Psoas muscle (tissue), 8 donors: ENCODE measurements around the gene GRM5. TPM values are rescaled to one million over a fixed set of nuclear protein-coding genes. Genes with fewer than 3 reads are reported as not detected.

Experiments used
- ATAC-seq, 4 donors: fragments of 200-7000 bp; cut with Tn5 transposase; one replicate each; pipeline ENCODE4 v1.9.1; 2020; ENCODE audit warnings: moderate library complexity in 3 of 4, mild to moderate bottlenecking in 2 of 4
- DNase-seq, 2 donors: peaks; one replicate each; pipeline ENCODE4 v3.0.0-alpha.2; 2020
- H3K27ac ChIP-seq: fragments of 200-600 bp; one replicate; pipeline ENCODE4 v1.8.0; 2022
- H3K27me3 ChIP-seq, 3 donors: fragments of 200-600 bp in 1 of 3; one replicate each; pipeline versions ENCODE4 v1.6.1 to v1.8.0; 2013 to 2022; ENCODE audit warnings: low read length in 2 of 3, mild to moderate bottlenecking in 2 of 3, moderate library complexity in 1 of 3; ENCODE audit not compliant: insufficient read depth in 3 of 3
- H3K36me3 ChIP-seq, 2 donors: fragments of 200-600 bp in 1 of 2; one replicate each; pipeline versions ENCODE4 v1.6.1 to v1.8.0; 2013 to 2022; ENCODE audit warnings: low read depth in 1 of 2, mild to moderate bottlenecking in 1 of 2, moderate library complexity in 1 of 2; ENCODE audit not compliant: insufficient read depth in 1 of 2
- H3K4me1 ChIP-seq: fragments of 200-600 bp; one replicate; pipeline ENCODE4 v1.8.0; 2022
- H3K4me3 ChIP-seq: fragments of 200-600 bp; one replicate; pipeline ENCODE4 v1.8.0; 2022; ENCODE audit warnings: mild to moderate bottlenecking
- H3K9me3 ChIP-seq: fragments of 200-600 bp; one replicate; pipeline ENCODE4 v1.8.0; 2022
- CTCF ChIP-seq: fragments of 200-600 bp; IDR thresholded peaks from one replicate; pipeline ENCODE4 v1.8.0; 2022; ENCODE audit warnings: antibody characterized with exemption
- WGBS, 3 donors: extraction: QIAGEN DNeasy Blood & Tissue Kit; methylation state at CpG; one replicate each; pipeline versions ENCODE4 v1.1.6 to v1.1.7; 2013; 5-methylcytosine and 5-hydroxymethylcytosine counted together
- intact Hi-C, 2 donors: fragments of 100-400 bp; cut with DNase I; formaldehyde crosslinking; loops; one replicate each; pipeline versions ENCODE4 v1.11.0 to v1.14.2; 2022
- polyA plus RNA-seq, 3 donors: library from polyadenylated mRNA; stranded (reverse); fragments of 200-250 nt; gene quantifications; one replicate each; pipeline ENCODE4 v1.2.3, GENCODE V29; 2013
- total RNA-seq, 4 donors: library from RNA; stranded (reverse); fragmentation: NEBNext Ultra II Directional in 2 of 4; extraction: Animal tissue kit (Norgen Biotek cat#: 25700) in 2 of 4; gene quantifications; one replicate each; pipeline versions ENCODE4 v1.2.1 to v1.2.4, GENCODE V29; 2021 to 2023
- donor health status: healthy with polysubstance abuse.
- donor health status: DM: no; HTN: no; CAD: no; lungs with moderate emphysema.
- donor health status: Bipolar disorder and iron deficiency.
- donor health status: healthy.
- donor health status: DM: yes; HTN: yes; CAD: no.
- donor health status: DM: no; HTN: no; CAD: no.
- donor health status: DM: no; HTN: no; CAD: no.
- donor health status: DM: yes; HTN: yes; CAD: no.

GRM5 gene
- total and polyA plus RNA-seq, 7 donors = under 0.01 TPM; not detected in 6

- peak; percentile 89 to 98 (median 92) for ATAC-seq
- peak; percentile 73 to 80 for DNase-seq
- no peaks in the 10 kb centered on the region for H3K36me3 ChIP-seq
- no peaks in the 10 kb centered on the region for H3K27me3 ChIP-seq
- intact Hi-C loops = loop anchor here (2.0 to 10.0 kb wide), 4 partner anchors 313 to 1189 kb away; no protein-coding TSS in a partner anchor
- H3K4me1 ChIP-seq = no peaks in the 10 kb centered on the region
- no peak overlapping the region for H3K4me3 ChIP-seq
- peak; percentile 87 for TF ChIP-seq CTCF
- no peaks in the 10 kb centered on the region for H3K9me3 ChIP-seq
- no peak overlapping the region for H3K27ac ChIP-seq
- 57 to 65% (median 59%) methylated on average over 5 of the region's 5 CpGs for WGBS, 3 donors
Observed at GRCh38 chr11:88543902-88544655, 521.7 kb downstream of the GRM5 start.

GRCh38 chr11:88541006-88541405 lies 524.8 kb downstream of the GRM5 start:
- no peak for ATAC-seq
- intact Hi-C loops = loop anchor here (10.0 kb wide), 3 partner anchors 426 to 1186 kb away; no protein-coding TSS in a partner anchor
- no peaks in the 10 kb centered on the region for H3K27me3 ChIP-seq

GRCh38 chr11:88538098-88538497 lies 527.7 kb downstream of the GRM5 start:
- no peaks in the 10 kb centered on the region for H3K36me3 ChIP-seq
- WGBS, 3 donors = 38 to 81% (median 66%) methylated on average over 1 of the region's 1 CpG
- ATAC-seq = no peak
- intact Hi-C loops = no loop called here
- no peaks in the 10 kb centered on the region for H3K9me3 ChIP-seq
- no peak for DNase-seq
- no peak overlapping the region for H3K27ac ChIP-seq
- no peak for TF ChIP-seq CTCF
- no peaks in the 10 kb centered on the region for H3K27me3 ChIP-seq
- H3K4me3 ChIP-seq = no peak overlapping the region
- H3K4me1 ChIP-seq = peaks cover 4% of the 10 kb centered on the region

More at GRCh38 chr11:88541006-88541405, 524.8 kb downstream of the GRM5 start:
- no peak for DNase-seq
- WGBS, 3 donors = 80 to 81% (median 80%) methylated on average over 6 of the region's 6 CpGs
- no peaks in the 10 kb centered on the region for H3K9me3 ChIP-seq
- no peak overlapping the region for H3K4me3 ChIP-seq
- H3K27ac ChIP-seq = no peak overlapping the region
- TF ChIP-seq CTCF = no peak
- H3K4me1 ChIP-seq = peaks cover 4% of the 10 kb centered on the region
- H3K36me3 ChIP-seq = no peaks in the 10 kb centered on the region

GRCh38 chr11:88537613-88538012 lies 528.2 kb downstream of the GRM5 start:
- Histone ChIP-seq H3K4me3 (no peak overlapping the region), H3K27ac (no peak overlapping the region), H3K36me3 (no peaks in the 10 kb centered on the region), H3K9me3 (no peaks in the 10 kb centered on the region), H3K27me3 (no peaks in the 10 kb centered on the region), H3K4me1 (peaks cover 4% of the 10 kb centered on the region)
- intact Hi-C loops = loop anchor here in 1 of 2 donors (2.0 kb wide), 1 partner anchor 201 kb away; the partner anchor contains the start of gene CTSC
- DNase-seq (no peak), ATAC-seq (no peak)
- 48 to 92% (median 73%) methylated on average over 2 of the region's 2 CpGs for WGBS, 3 donors
- TF ChIP-seq CTCF = no peak
